IMR-90 (cell line): ENCODE measurements around the gene DPYSL5. TPM values are rescaled to one million over a fixed set of nuclear protein-coding genes. Genes with fewer than 3 reads are reported as not detected.

Source experiments
- ATAC-seq: fragments of 200-7000 bp; cut with Tn5 transposase; 2 replicates; pipeline ENCODE4 v1.9.1; 2020; ENCODE audit warnings: low read depth, mild to moderate bottlenecking, moderate library complexity
- BruUV-seq: library from RNA; stranded (reverse); fragments of 400-500 nt; replicated peaks from 2 replicates; lab custom pipeline; 2021; lab: Mats Ljungman, UMichigan
- CTCF ChIA-PET: fragments of 300-600 bp; formaldehyde crosslinking; extraction: SDS; loops from one replicate; lab custom pipeline; 2021; ENCODE audit warnings: antibody characterized with exemption; lab: Yijun Ruan, JAX
- POLR2A ChIA-PET: fragments of 300-600 bp; sonication (Branson Sonifier 250); formaldehyde crosslinking; loops from one replicate; lab custom pipeline; 2022; ENCODE audit warnings: antibody characterized with exemption; ENCODE audit not compliant: unreplicated experiment; lab: Charles Lee
- DNase-seq: peaks from one replicate; pipeline ENCODE4 v3.0.0; 2013
- H2AFZ ChIP-seq: replicated peaks from 2 replicates; pipeline ENCODE3; 2013; ENCODE audit warnings: low read length, mild to moderate bottlenecking; ENCODE audit not compliant: poor library complexity
- H2AK5ac ChIP-seq: 2 replicates; pipeline ENCODE4 v1.6.1; 2013; ENCODE audit warnings: low read depth, low read length, inconsistent platforms
- H2AK9ac ChIP-seq: replicated peaks from 2 replicates; pipeline ENCODE3; 2013; ENCODE audit warnings: mild to moderate bottlenecking, low read depth, low read length, moderate library complexity; ENCODE audit not compliant: poor library complexity
- H2BK120ac ChIP-seq: 2 replicates; pipeline ENCODE4 v1.6.1; 2013; ENCODE audit warnings: low read depth, low read length, inconsistent platforms
- H2BK15ac ChIP-seq: 3 replicates; pipeline ENCODE4 v1.6.1; 2013; ENCODE audit warnings: low read depth, low read length, inconsistent platforms
- H2BK20ac ChIP-seq: 2 replicates; pipeline ENCODE4 v1.6.1; 2013; ENCODE audit warnings: low read depth, mild to moderate bottlenecking, inconsistent platforms, low read length, moderate library complexity
- H2BK5ac ChIP-seq: 2 replicates; pipeline ENCODE4 v1.6.1; 2013; ENCODE audit warnings: mild to moderate bottlenecking, low read depth, low read length, inconsistent platforms; ENCODE audit not compliant: poor library complexity, severe bottlenecking
- H3K14ac ChIP-seq: replicated peaks from 2 replicates; pipeline ENCODE4 v1.6.1; 2013; ENCODE audit warnings: low read depth, low read length, inconsistent platforms
- H3K18ac ChIP-seq: 2 replicates; pipeline ENCODE4 v1.6.1; 2013; ENCODE audit warnings: low read depth, low read length, control low read depth
- H3K23ac ChIP-seq: 2 replicates; pipeline ENCODE4 v1.6.1; 2013; ENCODE audit warnings: low read depth, low read length, inconsistent platforms
- H3K27ac ChIP-seq: 2 replicates; pipeline ENCODE4 v1.5.1; 2013; ENCODE audit warnings: mild to moderate bottlenecking, control low read depth, low read length; ENCODE audit not compliant: insufficient read depth
- H3K27me3 ChIP-seq: 2 replicates; pipeline ENCODE4 v1.6.1; 2013; ENCODE audit warnings: low read length; ENCODE audit not compliant: control insufficient read depth, insufficient read depth
- H3K36me3 ChIP-seq: 2 replicates; pipeline ENCODE4 v1.6.1; 2013; ENCODE audit warnings: low read length, mixed read lengths; ENCODE audit not compliant: control insufficient read depth, insufficient read depth
- H3K4ac ChIP-seq: 2 replicates; pipeline ENCODE4 v1.6.1; 2013; ENCODE audit warnings: low read depth, low read length, inconsistent platforms
- H3K4me1 ChIP-seq: 2 replicates; pipeline ENCODE4 v1.6.1; 2013; ENCODE audit warnings: low read length, mixed read lengths; ENCODE audit not compliant: control insufficient read depth, insufficient read depth
- H3K4me2 ChIP-seq: 2 replicates; pipeline ENCODE4 v1.6.1; 2013; ENCODE audit warnings: low read depth, mild to moderate bottlenecking, control low read depth, low read length, moderate library complexity
- H3K4me3 ChIP-seq: 2 replicates; pipeline ENCODE4 v1.5.1; 2013; ENCODE audit warnings: low read depth, mild to moderate bottlenecking, control low read depth, low read length, moderate library complexity; ENCODE audit not compliant: insufficient read depth
- H3K56ac ChIP-seq: 2 replicates; pipeline ENCODE4 v1.6.1; 2013; ENCODE audit warnings: low read length, inconsistent platforms; ENCODE audit not compliant: insufficient read depth; ENCODE audit errors: extremely low read depth
- H3K79me1 ChIP-seq, 2 experiments: 2 replicates each; pipeline ENCODE4 v1.6.1; 2013; ENCODE audit warnings: low read length in 2 of 2, inconsistent platforms in 1 of 2, low read depth in 1 of 2
- H3K9ac ChIP-seq: 2 replicates; pipeline ENCODE4 v1.6.1; 2013; ENCODE audit warnings: low read depth, low read length, control low read depth
- H3K9me1 ChIP-seq: 2 replicates; pipeline ENCODE4 v1.6.1; 2013; ENCODE audit warnings: low read length, inconsistent platforms; ENCODE audit not compliant: insufficient read depth
- H3K9me3 ChIP-seq: 2 replicates; pipeline ENCODE4 v1.6.1; 2013; ENCODE audit warnings: low read length; ENCODE audit not compliant: control insufficient read depth, insufficient read depth
- H4K20me1 ChIP-seq: 2 replicates; pipeline ENCODE4 v1.6.1; 2013; ENCODE audit warnings: low read length, inconsistent platforms; ENCODE audit not compliant: insufficient read depth
- H4K5ac ChIP-seq: 2 replicates; pipeline ENCODE4 v1.6.1; 2013; ENCODE audit warnings: mild to moderate bottlenecking, low read depth, low read length, control low read depth
- H4K8ac ChIP-seq, 2 experiments: 2 replicates each; pipeline ENCODE4 v1.6.1; 2013; ENCODE audit warnings: low read depth in 2 of 2, low read length in 2 of 2, control low read depth in 1 of 2, inconsistent platforms in 1 of 2
- H4K91ac ChIP-seq: 2 replicates; pipeline ENCODE4 v1.6.1; 2013; ENCODE audit warnings: low read depth, low read length, inconsistent platforms; ENCODE audit not compliant: insufficient read depth
- CEBPB ChIP-seq: IDR thresholded peaks from 2 replicates; pipeline ENCODE4 v1.6.1; 2012; ENCODE audit warnings: low read depth, low read length, improper control_type of control experiment
- CHD1 ChIP-seq: IDR thresholded peaks from 2 replicates; pipeline ENCODE4 v1.6.1; 2012; ENCODE audit warnings: low read depth, low read length, improper control_type of control experiment
- CTCF ChIP-seq: conservative IDR thresholded peaks from 2 replicates; pipeline ENCODE4 v1.5.1; 2012; ENCODE audit warnings: mild to moderate bottlenecking, low read depth, low read length, improper control_type of control experiment
- ELK1 ChIP-seq: fragments of 150-350 bp; IDR thresholded peaks from 2 replicates; pipeline ENCODE4 v1.6.1; 2016; ENCODE audit warnings: low read depth, mild to moderate bottlenecking, low read length, moderate library complexity, borderline replicate concordance
- FOS ChIP-seq: fragments of 150-350 bp; IDR thresholded peaks from 2 replicates; pipeline ENCODE4 v1.6.1; 2016; ENCODE audit warnings: low read depth, low read length
- MAFK ChIP-seq: IDR thresholded peaks from 2 replicates; pipeline ENCODE4 v1.6.1; 2012; ENCODE audit warnings: low read depth, low read length, improper control_type of control experiment
- MXI1 ChIP-seq: IDR thresholded peaks from 2 replicates; pipeline ENCODE4 v1.6.1; 2012; ENCODE audit warnings: low read depth, mild to moderate bottlenecking, low read length, moderate library complexity, borderline replicate concordance
- NFE2L2 ChIP-seq: fragments of 150-350 bp; IDR thresholded peaks from 2 replicates; pipeline ENCODE4 v1.6.1; 2016; ENCODE audit warnings: low read depth, mild to moderate bottlenecking, low read length
- POLR2A ChIP-seq: IDR thresholded peaks from 2 replicates; pipeline ENCODE4 v1.6.1; 2012; ENCODE audit warnings: mild to moderate bottlenecking, low read depth, low read length
- RFX5 ChIP-seq: IDR thresholded peaks from 2 replicates; pipeline ENCODE4 v1.8.0; 2012; ENCODE audit warnings: low read depth, mild to moderate bottlenecking, low read length, moderate library complexity
- SMC3 ChIP-seq: fragments of 150-350 bp; IDR thresholded peaks from 2 replicates; pipeline ENCODE4 v1.6.1; 2016; ENCODE audit warnings: low read depth, mild to moderate bottlenecking, antibody characterized with exemption, low read length, moderate library complexity
- USF2 ChIP-seq: fragments of 150-350 bp; IDR thresholded peaks from 2 replicates; pipeline ENCODE4 v1.6.1; 2017; ENCODE audit warnings: mild to moderate bottlenecking, antibody characterized with exemption, low read length, low read depth
- WGBS, 2 experiments: methylation state at CpG; one replicate each; pipeline versions ENCODE4 v1.1.5 to v1.1.7; 2013; ENCODE audit warnings: missing lambda C conversion rate in 2 of 2; ENCODE audit not compliant: insufficient read length in 1 of 2; ENCODE audit errors: extremely low coverage in 2 of 2; 5-methylcytosine and 5-hydroxymethylcytosine counted together
- dilution Hi-C: fragments of 300-500 bp; cut with HindIII; formaldehyde crosslinking; loops from one replicate; pipeline ENCODE4 v1.14.3; 2018; ENCODE audit warnings: low sequenced_read_pairs; ENCODE audit not compliant: unreplicated experiment
- in situ Hi-C: fragments of 300-500 bp; cut with MboI; formaldehyde crosslinking; loops from 3 replicates; pipeline ENCODE4 v1.14.3; 2019; ENCODE audit warnings: low sequenced_read_pairs, inconsistent platforms, mixed read lengths
- intact Hi-C: fragments of 100-400 bp; cut with micrococcal nuclease; formaldehyde crosslinking; loops from 2 replicates; pipeline ENCODE4 v1.10.0; 2022
- polyA plus RNA-seq, 3 experiments: library from polyadenylated mRNA; depleted of rRNA; stranded (reverse); fragments of >200 nt; gene quantifications; 2 replicates each; pipeline ENCODE4 v1.2.3, GENCODE V29; 2012; ENCODE audit warnings: low replicate concordance in 1 of 3
- total RNA-seq: library from RNA; depleted of rRNA; stranded (reverse); fragments of >200 nt; gene quantifications from 2 replicates; pipeline ENCODE4 v1.2.3, GENCODE V29; 2012

DPYSL5 gene
- total and polyA plus RNA-seq, 2 of the 4 experiments (the other 2 are of a cell fraction) = not detected

GRCh38 chr2:26894136-26894535 is 46.2 kb downstream of the DPYSL5 start:
- Histone ChIP-seq H4K8ac (no peak overlapping the region), H4K5ac (no peak overlapping the region), H3K36me3 (no peaks in the 10 kb centered on the region), H3K27me3 (peaks cover 39% of the 10 kb centered on the region), H3K4me1 (no peaks in the 10 kb centered on the region), H3K56ac (no peak overlapping the region), H2BK20ac (no peak overlapping the region), H3K23ac (no peak overlapping the region), H4K20me1 (no peaks in the 10 kb centered on the region; the same call in 1 of the 2 replicates), H3K9me1 (no peaks in the 10 kb centered on the region), H3K4ac (no peak overlapping the region), H2AK9ac (no peak overlapping the region), H3K79me1 (no peaks in the 10 kb centered on the region), H3K27ac (no peak overlapping the region), H2AFZ (no peak overlapping the region), H3K14ac (no peak overlapping the region), H3K9me3 (0 out of 2 replicates have a peak, but pooled peaks cover 2% of the 10 kb centered on the region), H2BK120ac (no peak overlapping the region), H3K4me2 (no peak overlapping the region), H3K18ac (no peak overlapping the region), H2BK15ac (no peak overlapping the region), H4K91ac (no peak overlapping the region), H3K9ac (no peak overlapping the region), H2BK5ac (no peak overlapping the region), H3K4me3 (no peak overlapping the region), H2AK5ac (no peak overlapping the region)
- no TSS peak for BruUV-seq
- WGBS, 2 experiments = 0% methylated on average over 1 of the region's 2 CpGs; no CpG with 5 or more reads in 1 of the 2 experiments
- ATAC-seq (no peak), DNase-seq (no peak)
- in situ Hi-C loops = no loop called here
- POLR2A ChIA-PET = no interaction called here
- dilution Hi-C loops = no loop called here
- intact Hi-C loops = no loop called here
- CTCF ChIA-PET = interaction anchor here (1.1 kb wide), 1 partner anchor 28 kb away, joined by 3 read pairs; no protein-coding TSS in a partner anchor
- TF ChIP-seq FOS (no peak), MAFK (no peak), ELK1 (no peak), CHD1 (no peak), RFX5 (no peak), CEBPB (no peak), CTCF (no peak), SMC3 (no peak), MXI1 (no peak), USF2 (no peak), POLR2A (no peak), NFE2L2 (no peak)
